NCI-H187 treated with DMSO at 0.1 percent for 48 hours (cell line): ENCODE measurements around the gene ARFGAP1.
"Not testable (repeated sequence)": the region's sequence is repeated elsewhere in the genome, so short reads cannot be mapped to it uniquely, and the experiment has no call there.

ENCODE experiments used
- DNase-seq: peaks from one replicate; lab custom pipeline; 2025; lab: John Stamatoyannopoulos, UW

The ARFGAP1 gene

GRCh38 chr20:63334356-63334755 is 61.7 kb downstream of the ARFGAP1 start:
- no peak for DNase-seq

DNA sequence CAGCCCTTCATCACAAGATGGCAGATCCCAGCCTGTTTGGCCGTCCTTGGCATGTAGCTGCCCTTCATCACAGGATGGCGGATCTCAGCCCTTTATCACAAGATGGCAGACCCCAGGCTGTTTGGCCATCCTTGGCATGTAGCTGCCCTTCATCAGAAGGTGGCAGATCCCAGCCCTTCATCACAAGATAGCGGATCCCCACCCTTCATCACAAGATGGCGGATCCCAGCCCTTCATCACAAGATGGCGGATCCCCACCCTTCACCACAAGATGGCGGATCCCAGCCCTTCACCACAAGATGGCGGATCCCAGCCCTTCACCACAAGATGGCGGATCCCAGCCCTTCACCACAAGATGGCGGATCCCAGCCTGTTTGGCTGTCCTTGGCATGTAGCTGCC is 62.4 kb downstream of the ARFGAP1 start:
- not testable (repeated sequence) for DNase-seq

DNA sequence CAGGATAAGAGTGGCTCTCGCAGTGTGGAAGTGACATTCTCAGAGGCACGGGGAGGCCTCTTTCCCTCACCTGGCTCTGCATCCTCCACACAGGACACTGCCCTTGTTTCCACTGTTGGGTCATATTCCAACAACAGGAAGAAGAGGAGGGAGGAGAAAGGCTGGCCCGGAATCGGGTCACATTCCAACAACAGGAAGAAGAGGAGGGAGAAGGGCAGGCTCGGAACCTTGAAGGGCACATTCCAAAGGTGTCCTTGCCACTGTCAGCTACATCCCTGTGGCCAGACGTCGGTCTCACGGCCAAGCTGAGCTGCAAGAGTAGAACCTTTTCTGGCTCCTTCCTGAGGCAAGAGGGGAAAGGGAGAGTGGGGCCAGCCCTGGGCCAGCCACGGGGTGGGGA is 63.1 kb downstream of the ARFGAP1 start:
- no peak for DNase-seq

DNA sequence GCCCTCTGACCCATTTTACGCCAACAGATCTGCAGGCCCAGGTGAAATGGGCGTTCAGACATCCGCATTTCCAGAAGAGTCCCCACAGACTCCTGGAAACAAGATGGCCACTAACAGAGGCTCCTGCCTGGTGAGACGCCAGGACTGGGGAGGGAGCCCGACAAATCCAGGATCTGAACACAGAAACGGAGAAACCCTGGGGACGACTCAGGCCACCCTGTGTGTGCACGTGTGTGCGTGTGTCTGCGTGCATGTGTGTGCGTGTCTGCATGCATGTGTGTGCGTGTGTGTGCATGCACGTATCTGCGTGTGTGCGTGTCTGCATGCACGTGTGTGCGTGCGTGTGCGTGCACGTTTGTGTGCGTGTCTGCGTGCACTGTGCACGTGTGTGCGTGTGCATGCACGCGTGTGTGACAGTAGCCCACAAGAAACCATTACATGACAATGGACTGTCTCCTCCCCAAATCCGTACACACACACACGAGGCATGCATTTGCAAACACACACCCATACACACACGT is 63.7 kb downstream of the ARFGAP1 start:
- DNase-seq: no peak

- no peak for DNase-seq
These were observed 65.3 kb downstream of the ARFGAP1 start for GRCh38 chr20:63337786-63338420.
